CD4-positive, alpha-beta T cell treated with Interleukin-4 for 1 hour (primary cell): ENCODE data around the gene LOC101059915.
"Not testable (repeated sequence)": the region's sequence is repeated elsewhere in the genome, so short reads cannot be mapped to it uniquely, and the experiment has no call there.

Experiments used
- DNase-seq, 2 donors: peaks; one replicate each; pipeline ENCODE4 v3.0.0-alpha.2; 2020 to 2022

The LOC101059915 gene

GRCh38 chrX:71676068-71676795 is 8.9 kb downstream of the LOC101059915 start:
- not testable (repeated sequence) for DNase-seq

- not testable (repeated sequence) for DNase-seq
Observed at GRCh38 chrX:71677195-71677594, 9.8 kb downstream of the LOC101059915 start.

GRCh38 chrX:71679575-71680207 is 12.3 kb downstream of the LOC101059915 start:
- DNase-seq = no peak

GRCh38 chrX:71696641-71697465 is 29.5 kb downstream of the LOC101059915 start:
- not testable (repeated sequence) for DNase-seq

- DNase-seq = not testable (repeated sequence)
Observed at GRCh38 chrX:71697466-71698298, 30.3 kb downstream of the LOC101059915 start.

GRCh38 chrX:71698299-71699022 is 31.1 kb downstream of the LOC101059915 start:
- not testable (repeated sequence) for DNase-seq

- not testable (repeated sequence) for DNase-seq
Observed at GRCh38 chrX:71699023-71699344, 31.6 kb downstream of the LOC101059915 start.

- not testable (repeated sequence) for DNase-seq
Observed at GRCh38 chrX:71702853-71703252, 35.5 kb downstream of the LOC101059915 start.

GRCh38 chrX:71714064-71714463 is 46.7 kb downstream of the LOC101059915 start:
- DNase-seq = not testable (repeated sequence)

GRCh38 chrX:71715551-71715950 is 48.2 kb downstream of the LOC101059915 start:
- DNase-seq = not testable (repeated sequence)

- not testable (repeated sequence) for DNase-seq
Observed at GRCh38 chrX:71716323-71716722, 49.0 kb downstream of the LOC101059915 start.

- DNase-seq = not testable (repeated sequence)
Observed at GRCh38 chrX:71718185-71718584, 50.8 kb downstream of the LOC101059915 start, which contains the start of gene CXorf49. TSS of gene CXorf49 (minus strand) at chrX:71718285. CDS start at chrX:71718151, 134 bp downstream.

- not testable (repeated sequence) for DNase-seq
Observed at GRCh38 chrX:71719195-71719594, 51.8 kb downstream of the LOC101059915 start.

GRCh38 chrX:71720289-71720886 is 53.0 kb downstream of the LOC101059915 start:
- DNase-seq = not testable (repeated sequence)
